Keratinocyte (primary cell): ENCODE data around the gene BABAM2.

Experiments used
- CTCF ChIP-seq, 3 experiments: IDR thresholded peaks in 1 of 3; conservative IDR thresholded peaks in 1 of 3; optimal IDR thresholded peaks in 1 of 3; 2 replicates in 2 of 3; 3 replicates in 1 of 3; pipeline versions ENCODE3 to v1.5.1; 2011; ENCODE audit warnings: low read length in 3 of 3, mild to moderate bottlenecking in 3 of 3, moderate library complexity in 2 of 3, control low read depth in 1 of 3, inconsistent platforms in 1 of 3; ENCODE audit not compliant: insufficient read depth in 2 of 3; ENCODE audit errors: extremely low read depth in 1 of 3
- EZH2 ChIP-seq: IDR thresholded peaks from one replicate; pipeline ENCODE4 v1.6.1; 2012; ENCODE audit warnings: inconsistent platforms, mild to moderate bottlenecking, low read length, moderate library complexity

GRCh38 chr2:28093768-28094167 lies 203.2 kb downstream of the BABAM2 start:
- TF ChIP-seq CTCF (optimal IDR thresholded peaks at IDR 0.05 in 1 of 3, IDR thresholded peaks at IDR 0.05 in 1 of 3, conservative IDR thresholded peaks at IDR 0.05 in 1 of 3; ENCODE audit: extremely low read depth in 1 of 3, insufficient read depth in 2 of 3, low read length in 3 of 3) (no peak), EZH2 (no peak)
